K562 (cell line): ENCODE data around the gene COL23A1.

Source experiments
- CTCF ChIP-seq, 3 experiments: IDR thresholded peaks in 2 of 3; conservative IDR thresholded peaks in 1 of 3; 2 replicates each; pipeline ENCODE4 v1.5.1; 2011 to 2012; ENCODE audit warnings: low read length in 3 of 3, mild to moderate bottlenecking in 3 of 3, control low read depth in 2 of 3, improper control_type of control experiment in 1 of 3, inconsistent platforms in 1 of 3, low read depth in 1 of 3, mixed read lengths in 1 of 3, moderate library complexity in 1 of 3; ENCODE audit not compliant: insufficient read depth in 2 of 3
- HOMEZ ChIP-seq: fragments of 250-450 bp; sonication (Bioruptor Pico); IDR thresholded peaks from 2 replicates; pipeline ENCODE4 v1.4.0; 2020; ENCODE audit warnings: mild to moderate bottlenecking, moderate library complexity
- KAT8 ChIP-seq: fragments of 450-650 bp; IDR thresholded peaks from 2 replicates; pipeline ENCODE4 v1.6.1; 2016; ENCODE audit warnings: low read depth, mild to moderate bottlenecking
- MNT ChIP-seq, 2 experiments: fragments of 450-650 bp; conservative IDR thresholded peaks; 2 replicates each; pipeline ENCODE4 v1.6.1; 2017; ENCODE audit warnings: mild to moderate bottlenecking in 2 of 2, moderate library complexity in 2 of 2
- PHF8 ChIP-seq: fragments of 200-600 bp; sonication (generic); IDR thresholded peaks from 2 replicates; pipeline ENCODE4 v1.6.1; 2012; ENCODE audit warnings: mixed run types, mild to moderate bottlenecking, inconsistent platforms, low read length, moderate library complexity, borderline replicate concordance
- TAF1 ChIP-seq: IDR thresholded peaks from 2 replicates; pipeline ENCODE4 v1.6.1; 2011; ENCODE audit warnings: mild to moderate bottlenecking, low read length, moderate library complexity; ENCODE audit not compliant: insufficient read depth, control insufficient read depth, severe bottlenecking; ENCODE audit errors: extremely low read depth
- ZKSCAN1 ChIP-seq: fragments of 150-350 bp; IDR thresholded peaks from 2 replicates; pipeline ENCODE4 v1.6.1; 2016; ENCODE audit warnings: low read depth, low read length
- ZNF217 ChIP-seq: sonication (generic); formaldehyde crosslinking; IDR thresholded peaks from 2 replicates; pipeline ENCODE4 v1.8.0; 2022; ENCODE audit warnings: mild to moderate bottlenecking, missing genetic modification reagents
- ZNF431 ChIP-seq: sonication (generic); formaldehyde crosslinking; IDR thresholded peaks from 2 replicates; pipeline ENCODE4 v1.8.0; 2022; ENCODE audit warnings: mild to moderate bottlenecking, missing genetic modification reagents

GRCh38 chr5:178588769-178589168 is 1.4 kb downstream of the COL23A1 start:
- TF ChIP-seq CTCF (IDR thresholded peaks at IDR 0.05 in 2 of 3, conservative IDR thresholded peaks at IDR 0.05 in 1 of 3; ENCODE audit: insufficient read depth in 2 of 3, low read depth in 1 of 3, low read length in 3 of 3) (no peak), PHF8 (no peak), MNT (conservative IDR thresholded peaks at IDR 0.05) (no peak), HOMEZ (CRISPR knock-in tag) (no peak), ZNF431 (CRISPR knock-in tag) (no peak), TAF1 (no peak), ZKSCAN1 (no peak), ZNF217 (CRISPR knock-in tag) (no peak), KAT8 (no peak)
